ENCODE data around the gene PLXNA3. TPM values are rescaled to one million over a fixed set of nuclear protein-coding genes. Genes with fewer than 3 reads are reported as not detected.

PLXNA3 gene
- total and polyA plus RNA-seq, 10 of the 15 experiments (the other 5 are each of a cell fraction or from before 2014, with no cell fraction given): 0.26 to 26.8 (median 3.4) TPM

GRCh38 chrX:154458954-154459778, 1.1 kb downstream of the PLXNA3 start (continued):
- TF ChIP-seq NFXL1 (IDR thresholded peaks at IDR 0.05; ENCODE audit: borderline replicate concordance) (no peak), SIN3A (IDR thresholded peaks at IDR 0.05; ENCODE audit: low read depth, low read length) (no peak), E4F1 (IDR thresholded peaks at IDR 0.05; ENCODE audit: borderline replicate concordance, partially characterized antibody) (no peak), CHD2 (IDR thresholded peaks at IDR 0.05; ENCODE audit: borderline replicate concordance, low read depth, low read length) (no peak), REST (IDR thresholded peaks at IDR 0.05; ENCODE audit: low read depth, low read length) (no peak), RAD21 (IDR thresholded peaks at IDR 0.05; ENCODE audit: insufficient read depth, low read depth, low read length) (no peak), MEF2B (IDR thresholded peaks at IDR 0.05; ENCODE audit: partially characterized antibody, poor library complexity, severe bottlenecking) (no peak), STAT3 (IDR thresholded peaks at IDR 0.05; ENCODE audit: low read depth, low read length) (no peak), BCL11A (IDR thresholded peaks at IDR 0.05; ENCODE audit: low read depth, low read length) (no peak)
